ENCODE data around the gene RNF26.

The RNF26 gene

GRCh38 chr11:119335091-119335654 lies 846 bp downstream of the RNF26 start:
- H3K4me3 ChIP-seq (ENCODE audit: control insufficient read depth, low read depth, low read length): peak overlapping the region; percentile 89
- no peak for DNase-seq (ENCODE audit: low read depth)
- TF ChIP-seq CTCF (conservative IDR thresholded peaks at IDR 0.05; ENCODE audit: control insufficient read depth, insufficient read depth, low read depth, low read length): no peak

- no peak overlapping the region for H3K4me3 ChIP-seq (ENCODE audit: control insufficient read depth, low read depth, low read length)
- no peak for DNase-seq (ENCODE audit: low read depth)
- TF ChIP-seq CTCF (conservative IDR thresholded peaks at IDR 0.05; ENCODE audit: control insufficient read depth, insufficient read depth, low read depth, low read length): no peak
These were observed 1.6 kb downstream of the RNF26 start for GRCh38 chr11:119335655-119336543.

GRCh38 chr11:119336744-119337469 lies 2.6 kb downstream of the RNF26 start:
- no peak for TF ChIP-seq CTCF (conservative IDR thresholded peaks at IDR 0.05; ENCODE audit: control insufficient read depth, insufficient read depth, low read depth, low read length)
- DNase-seq (ENCODE audit: low read depth): no peak
- no peak overlapping the region for H3K4me3 ChIP-seq (ENCODE audit: control insufficient read depth, low read depth, low read length)

- no peak for TF ChIP-seq CTCF (conservative IDR thresholded peaks at IDR 0.05; ENCODE audit: control insufficient read depth, insufficient read depth, low read depth, low read length)
- peak; percentile 48 for DNase-seq (ENCODE audit: low read depth)
- no peak overlapping the region for H3K4me3 ChIP-seq (ENCODE audit: control insufficient read depth, low read depth, low read length)
These were observed 3.4 kb downstream of the RNF26 start for GRCh38 chr11:119337581-119338317.

GRCh38 chr11:119338318-119338890 lies 4.1 kb downstream of the RNF26 start:
- H3K4me3 ChIP-seq (ENCODE audit: control insufficient read depth, low read depth, low read length): no peak overlapping the region
- peak; percentile 80 for TF ChIP-seq CTCF (conservative IDR thresholded peaks at IDR 0.05; ENCODE audit: control insufficient read depth, insufficient read depth, low read depth, low read length)
- peak; percentile 70 for DNase-seq (ENCODE audit: low read depth)

All from fibroblast of mammary gland (primary cell).